ENCODE data around the gene SRGN. TPM values are rescaled to one million over a fixed set of nuclear protein-coding genes. Genes with fewer than 3 reads are reported as not detected.

SRGN gene
- total RNA-seq, 1 donor from 2014 or later: 51.7 TPM

- DNase-seq (ENCODE audit: low read depth): no peak
Observed at GRCh38 chr10:69060127-69060798, 27.6 kb upstream of the SRGN start.

GRCh38 chr10:69061305-69062161 is 26.4 kb upstream of the SRGN start:
- DNase-seq (ENCODE audit: low read depth): peak; percentile 79

GRCh38 chr10:69062901-69063300 is 25.0 kb upstream of the SRGN start:
- DNase-seq (ENCODE audit: low read depth): no peak

- no peak for DNase-seq (ENCODE audit: low read depth)
Observed at GRCh38 chr10:69064762-69065328, 23.1 kb upstream of the SRGN start.

- DNase-seq (ENCODE audit: low read depth): peak; percentile 54
Observed at GRCh38 chr10:69065406-69066361, 22.2 kb upstream of the SRGN start.

GRCh38 chr10:69067189-69067588 is 20.7 kb upstream of the SRGN start:
- no peak for DNase-seq (ENCODE audit: low read depth)

- DNase-seq (ENCODE audit: low read depth): no peak
Observed at GRCh38 chr10:69068549-69068948, 19.4 kb upstream of the SRGN start.

GRCh38 chr10:69069090-69070042 is 18.5 kb upstream of the SRGN start:
- peak; percentile 87 for DNase-seq (ENCODE audit: low read depth)

GRCh38 chr10:69070951-69071350 is 17.0 kb upstream of the SRGN start:
- no peak for DNase-seq (ENCODE audit: low read depth)

- DNase-seq (ENCODE audit: low read depth): no peak
Observed at GRCh38 chr10:69071610-69072009, 16.3 kb upstream of the SRGN start.

GRCh38 chr10:69073026-69073425 is 14.9 kb upstream of the SRGN start:
- DNase-seq (ENCODE audit: low read depth): no peak

- no peak for DNase-seq (ENCODE audit: low read depth)
Observed at GRCh38 chr10:69073736-69074364, 14.1 kb upstream of the SRGN start.

GRCh38 chr10:69074532-69074931 is 13.4 kb upstream of the SRGN start:
- DNase-seq (ENCODE audit: low read depth): no peak

GRCh38 chr10:69075431-69075830 is 12.5 kb upstream of the SRGN start:
- no peak for DNase-seq (ENCODE audit: low read depth)

GRCh38 chr10:69078311-69078710 is 9.6 kb upstream of the SRGN start:
- DNase-seq (ENCODE audit: low read depth): peak; percentile 52

GRCh38 chr10:69080226-69080625 is 7.7 kb upstream of the SRGN start:
- no peak for DNase-seq (ENCODE audit: low read depth)

GRCh38 chr10:69086001-69086509 is 1.8 kb upstream of the SRGN start:
- DNase-seq (ENCODE audit: low read depth): no peak

GRCh38 chr10:69088471-69088769 is 517 bp downstream of the SRGN start:
- DNase-seq (ENCODE audit: low read depth): no peak

- DNase-seq (ENCODE audit: low read depth): peak; percentile 32
Observed at GRCh38 chr10:69088801-69089501, 1.0 kb downstream of the SRGN start.
